Measurements from ENCODE around the gene PPP1R27.

GRCh38 chr17:81858967-81859905, 24.4 kb upstream of the PPP1R27 start:
- TF ChIP-seq, protein P1, sequence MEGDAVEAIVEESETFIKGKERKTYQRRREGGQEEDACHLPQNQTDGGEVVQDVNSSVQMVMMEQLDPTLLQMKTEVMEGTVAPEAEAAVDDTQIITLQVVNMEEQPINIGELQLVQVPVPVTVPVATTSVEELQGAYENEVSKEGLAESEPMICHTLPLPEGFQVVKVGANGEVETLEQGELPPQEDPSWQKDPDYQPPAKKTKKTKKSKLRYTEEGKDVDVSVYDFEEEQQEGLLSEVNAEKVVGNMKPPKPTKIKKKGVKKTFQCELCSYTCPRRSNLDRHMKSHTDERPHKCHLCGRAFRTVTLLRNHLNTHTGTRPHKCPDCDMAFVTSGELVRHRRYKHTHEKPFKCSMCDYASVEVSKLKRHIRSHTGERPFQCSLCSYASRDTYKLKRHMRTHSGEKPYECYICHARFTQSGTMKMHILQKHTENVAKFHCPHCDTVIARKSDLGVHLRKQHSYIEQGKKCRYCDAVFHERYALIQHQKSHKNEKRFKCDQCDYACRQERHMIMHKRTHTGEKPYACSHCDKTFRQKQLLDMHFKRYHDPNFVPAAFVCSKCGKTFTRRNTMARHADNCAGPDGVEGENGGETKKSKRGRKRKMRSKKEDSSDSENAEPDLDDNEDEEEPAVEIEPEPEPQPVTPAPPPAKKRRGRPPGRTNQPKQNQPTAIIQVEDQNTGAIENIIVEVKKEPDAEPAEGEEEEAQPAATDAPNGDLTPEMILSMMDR (IDR thresholded peaks at IDR 0.05; ENCODE audit: extremely low read depth in 1 of 2, insufficient read depth in 1 of 2, low read depth in 1 of 2, low read length in 2 of 2) = no peak
- TF ChIP-seq EZH2 (IDR thresholded peaks at IDR 0.05; ENCODE audit: borderline replicate concordance, low read depth, low read length, severe bottlenecking) = no peak
- no peak for TF ChIP-seq POLR2A (IDR thresholded peaks at IDR 0.05; ENCODE audit: low read depth, low read length)
- no peak for TF ChIP-seq POLR2AphosphoS5 (IDR thresholded peaks at IDR 0.05; ENCODE audit: insufficient read depth, low read depth, low read length)

All from endothelial cell of umbilical vein (primary cell).